ENCODE data around the gene NF2. TPM values are rescaled to one million over a fixed set of nuclear protein-coding genes. Genes with fewer than 3 reads are reported as not detected.

NF2 gene
- total and polyA plus RNA-seq, 2 of the 8 experiments (the other 6 are each of a cell fraction or from before 2014, with no cell fraction given), result 17.6 to 53.6 TPM

DNA sequence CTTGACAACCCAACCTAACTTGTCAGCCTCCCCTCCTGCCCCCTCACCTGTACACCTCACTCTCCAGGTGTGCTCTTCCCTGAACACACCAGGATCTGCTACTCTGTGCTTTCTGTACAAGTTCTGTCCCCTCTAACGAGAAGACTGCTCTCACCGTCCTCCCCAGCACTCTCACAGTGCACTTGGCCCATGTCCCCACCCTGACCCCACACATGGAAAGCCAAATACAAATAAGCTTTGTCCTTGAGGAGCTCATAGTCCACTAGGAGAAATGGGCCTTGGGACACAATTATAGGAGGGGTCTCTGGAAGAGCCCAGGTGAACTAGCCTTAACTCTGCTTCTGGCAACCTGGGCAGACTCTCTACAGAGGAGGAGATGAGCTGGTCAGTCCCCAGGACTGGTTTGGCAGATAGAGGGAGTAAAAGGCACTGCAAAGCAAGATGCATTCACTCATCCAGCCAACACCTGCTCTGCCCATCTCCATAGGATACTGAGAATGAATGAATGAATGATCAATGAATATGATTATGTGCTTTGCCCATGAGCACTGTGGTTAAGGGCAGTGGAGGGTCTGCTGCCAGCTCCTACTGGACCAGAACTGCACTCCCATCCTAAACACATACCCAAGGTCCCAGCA is 32.4 kb upstream of the NF2 start (continued):
- TF ChIP-seq CHD7 (IDR thresholded peaks at IDR 0.05; ENCODE audit: insufficient replicate concordance, low read length), result no peak
- TF ChIP-seq SIN3A (conservative IDR thresholded peaks at IDR 0.05 in 1 of 2, IDR thresholded peaks at IDR 0.05 in 1 of 2; ENCODE audit: low read depth in 1 of 2, low read length in 2 of 2), result no peak
- no peak for TF ChIP-seq FOSL1 (IDR thresholded peaks at IDR 0.05; ENCODE audit: insufficient read depth, low read depth, low read length)
- TF ChIP-seq SUZ12 (IDR thresholded peaks at IDR 0.05; ENCODE audit: low read length), result no peak
- no peak for TF ChIP-seq SP1 (IDR thresholded peaks at IDR 0.05; ENCODE audit: low read depth, low read length)
- no peak for TF ChIP-seq TBP (IDR thresholded peaks at IDR 0.05; ENCODE audit: low read depth, low read length)
- no peak for TF ChIP-seq RAD21 (IDR thresholded peaks at IDR 0.05 in 1 of 2, conservative IDR thresholded peaks at IDR 0.05 in 1 of 2; ENCODE audit: low read depth in 2 of 2, low read length in 2 of 2)
- no peak for TF ChIP-seq BRCA1 (IDR thresholded peaks at IDR 0.05; ENCODE audit: low read depth, low read length)
- no peak for TF ChIP-seq SIRT6 (IDR thresholded peaks at IDR 0.05; ENCODE audit: low read length)
